Measurements from ENCODE around the gene KIF26B.

KIF26B gene

DNA sequence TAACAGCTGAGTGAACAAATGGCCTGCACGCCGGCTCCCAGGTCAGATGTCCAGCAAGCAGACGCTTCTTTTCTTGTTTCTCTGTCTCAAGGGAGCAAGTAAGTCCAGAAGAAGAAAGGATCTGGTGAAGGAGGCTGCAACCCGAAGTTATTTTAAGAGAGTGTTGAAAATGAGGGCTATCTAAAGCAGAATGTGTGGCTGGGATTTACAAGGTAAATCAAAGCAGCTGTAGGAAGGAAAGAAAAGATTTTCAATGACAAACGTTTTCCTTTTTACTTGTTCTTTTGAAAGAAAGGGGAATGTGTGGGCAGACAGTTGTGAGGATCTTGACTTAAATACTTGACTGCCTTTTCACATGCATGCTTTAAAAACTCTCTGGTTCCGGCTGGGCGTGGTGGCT is 311.5 kb downstream of the KIF26B start:
- TF ChIP-seq PAX5 (IDR thresholded peaks at IDR 0.05; ENCODE audit: insufficient read depth, low read length, severe bottlenecking) (no peak), POLR2AphosphoS5 (IDR thresholded peaks at IDR 0.05; ENCODE audit: low read depth, low read length) (no peak), POU2F2 (IDR thresholded peaks at IDR 0.05; ENCODE audit: low read depth, low read length) (no peak), SPI1 (IDR thresholded peaks at IDR 0.05; ENCODE audit: low read depth, low read length) (no peak), TAF1 (IDR thresholded peaks at IDR 0.05; ENCODE audit: low read depth, low read length) (no peak), POLR2A (IDR thresholded peaks at IDR 0.05; ENCODE audit: low read depth, low read length) (no peak)
- DNase-seq (ENCODE audit: insufficient read length, low spot score): no peak
- FAIRE-seq: no peak

DNA sequence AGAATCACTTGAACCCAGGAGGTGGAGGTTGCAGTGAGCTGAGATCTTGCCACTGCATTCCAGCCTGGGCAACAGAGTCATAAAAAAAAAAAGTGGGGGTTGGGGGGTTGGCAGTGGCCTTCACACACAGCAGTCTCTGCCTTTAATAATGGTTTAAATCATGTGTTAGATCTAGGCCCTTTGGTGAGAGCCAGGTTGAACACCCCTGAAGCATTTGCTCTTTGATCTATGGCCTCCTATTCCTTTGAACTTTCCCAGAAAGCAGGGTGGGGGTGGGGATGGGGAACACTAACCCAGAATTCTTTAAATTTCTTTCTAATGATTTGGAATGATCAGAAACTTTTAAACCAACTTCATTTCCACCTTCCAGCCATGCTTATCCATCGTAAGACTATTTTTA is 313.0 kb downstream of the KIF26B start:
- FAIRE-seq: no peak
- TF ChIP-seq POLR2A (IDR thresholded peaks at IDR 0.05; ENCODE audit: low read depth, low read length) (no peak), POU2F2 (IDR thresholded peaks at IDR 0.05; ENCODE audit: low read depth, low read length) (no peak), TAF1 (IDR thresholded peaks at IDR 0.05; ENCODE audit: low read depth, low read length) (no peak)
- DNase-seq (ENCODE audit: insufficient read length, low spot score): no peak

DNA sequence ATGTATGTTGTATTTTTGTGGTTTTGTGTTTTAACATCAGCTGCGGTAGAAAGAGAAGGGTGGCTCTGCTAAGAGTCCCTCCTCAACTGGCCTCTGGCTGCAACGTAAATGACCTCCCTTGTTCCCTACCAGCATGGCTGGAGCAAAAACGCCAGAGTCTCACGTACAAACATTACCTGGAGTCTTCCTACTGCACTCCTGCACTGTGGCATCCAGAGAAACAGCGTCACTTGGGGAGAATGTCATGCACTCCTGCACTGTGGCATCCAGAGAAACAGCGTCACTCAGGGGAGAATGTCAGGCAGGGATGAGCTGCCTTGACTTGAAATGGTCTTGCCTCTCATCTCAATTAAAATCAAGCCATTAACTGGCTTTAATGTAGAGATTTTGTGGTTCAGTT is 314.2 kb downstream of the KIF26B start:
- TF ChIP-seq POU2F2 (IDR thresholded peaks at IDR 0.05; ENCODE audit: low read depth, low read length) (no peak), SPI1 (IDR thresholded peaks at IDR 0.05; ENCODE audit: low read depth, low read length) (no peak), TAF1 (IDR thresholded peaks at IDR 0.05; ENCODE audit: low read depth, low read length) (no peak), POLR2A (IDR thresholded peaks at IDR 0.05; ENCODE audit: low read depth, low read length) (no peak), POLR2AphosphoS5 (IDR thresholded peaks at IDR 0.05; ENCODE audit: low read depth, low read length) (no peak)
- FAIRE-seq (no peak), DNase-seq (ENCODE audit: insufficient read length, low spot score) (no peak)

DNA sequence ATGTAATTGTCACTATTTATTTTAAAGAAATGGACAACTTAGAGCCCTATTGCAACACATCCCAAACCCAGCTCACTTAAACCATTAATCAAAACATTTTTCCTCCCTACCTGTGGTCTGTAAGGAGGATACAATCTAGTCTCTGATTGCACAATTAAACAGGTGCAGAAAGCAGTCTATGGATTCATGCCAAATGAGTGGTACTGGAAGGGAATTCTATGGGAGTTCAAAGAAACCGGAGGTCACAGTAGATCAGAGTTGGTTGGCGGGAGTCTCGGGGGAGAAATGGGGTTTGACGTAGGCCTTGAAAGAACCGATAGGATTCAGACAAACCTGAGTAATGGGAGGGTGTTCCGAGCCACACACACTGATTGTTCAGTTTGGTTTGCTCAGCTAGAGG is 314.9 kb downstream of the KIF26B start:
- FAIRE-seq (no peak), DNase-seq (ENCODE audit: insufficient read length, low spot score) (no peak)
- no peak for TF ChIP-seq TAF1 (IDR thresholded peaks at IDR 0.05; ENCODE audit: low read depth, low read length)
- no peak for TF ChIP-seq PAX5 (IDR thresholded peaks at IDR 0.05; ENCODE audit: insufficient read depth, low read length, severe bottlenecking)
- no peak for TF ChIP-seq POLR2AphosphoS5 (IDR thresholded peaks at IDR 0.05; ENCODE audit: low read depth, low read length)
- no peak for TF ChIP-seq POLR2A (IDR thresholded peaks at IDR 0.05; ENCODE audit: low read depth, low read length)
- no peak for TF ChIP-seq POU2F2 (IDR thresholded peaks at IDR 0.05; ENCODE audit: low read depth, low read length)
- TF ChIP-seq SPI1 (IDR thresholded peaks at IDR 0.05; ENCODE audit: low read depth, low read length): no peak

DNA sequence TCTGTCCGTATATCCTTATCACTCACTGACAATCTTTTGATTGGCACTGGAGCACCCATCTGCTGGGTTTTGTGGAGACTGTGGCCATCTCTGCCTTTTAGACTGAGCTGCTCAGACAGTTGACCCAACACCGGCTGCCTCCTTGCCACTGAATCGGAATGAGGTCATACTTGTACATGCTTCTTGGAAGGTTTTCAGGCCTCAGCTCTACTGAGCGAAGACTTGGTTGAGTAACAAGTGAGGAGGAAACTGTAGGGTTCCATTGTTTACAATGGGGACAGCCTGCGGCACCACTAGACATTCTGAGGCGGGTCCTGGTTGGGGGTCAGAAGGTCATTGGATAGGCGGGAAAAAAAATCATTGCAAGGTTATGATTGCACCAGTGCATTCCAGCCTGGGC is 320.3 kb downstream of the KIF26B start:
- TF ChIP-seq POU2F2 (IDR thresholded peaks at IDR 0.05; ENCODE audit: low read depth, low read length) (no peak), PAX5 (IDR thresholded peaks at IDR 0.05; ENCODE audit: insufficient read depth, low read length, severe bottlenecking) (no peak), SPI1 (IDR thresholded peaks at IDR 0.05; ENCODE audit: low read depth, low read length) (no peak), TAF1 (IDR thresholded peaks at IDR 0.05; ENCODE audit: low read depth, low read length) (no peak), POLR2A (IDR thresholded peaks at IDR 0.05; ENCODE audit: low read depth, low read length) (no peak), POLR2AphosphoS5 (IDR thresholded peaks at IDR 0.05; ENCODE audit: low read depth, low read length) (no peak)
- DNase-seq (ENCODE audit: insufficient read length, low spot score) (no peak), FAIRE-seq (no peak)

DNA sequence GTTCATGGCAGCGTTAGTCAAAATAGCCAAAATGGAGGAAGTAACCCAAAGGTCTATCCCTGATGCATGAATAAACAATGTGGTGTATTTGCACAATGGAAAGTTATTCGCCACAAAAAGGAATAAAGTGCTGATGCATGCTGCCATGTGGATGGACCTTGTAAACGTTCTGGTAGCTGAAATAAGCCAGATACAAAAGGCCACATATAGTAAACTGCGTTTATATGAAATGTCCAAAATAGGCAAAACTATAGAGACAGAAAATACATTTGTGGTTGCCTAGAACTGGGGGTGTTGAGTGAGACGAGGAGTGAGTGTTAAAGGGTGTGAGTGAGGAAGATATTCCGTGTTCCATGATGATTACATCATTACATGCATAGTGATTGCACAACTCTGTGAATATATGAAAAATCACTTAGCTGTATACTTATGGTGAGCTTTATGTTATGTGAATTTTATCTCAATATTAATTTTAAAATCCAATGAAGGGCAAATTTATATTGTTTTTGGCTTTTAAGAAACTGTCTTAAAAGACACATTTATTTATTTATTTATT is 321.3 kb downstream of the KIF26B start:
- no peak for FAIRE-seq
- TF ChIP-seq POU2F2 (IDR thresholded peaks at IDR 0.05; ENCODE audit: low read depth, low read length) (no peak), POLR2AphosphoS5 (IDR thresholded peaks at IDR 0.05; ENCODE audit: low read depth, low read length) (no peak), POLR2A (IDR thresholded peaks at IDR 0.05; ENCODE audit: low read depth, low read length) (no peak), TAF1 (IDR thresholded peaks at IDR 0.05; ENCODE audit: low read depth, low read length) (no peak), PAX5 (IDR thresholded peaks at IDR 0.05; ENCODE audit: insufficient read depth, low read length, severe bottlenecking) (no peak), SPI1 (IDR thresholded peaks at IDR 0.05; ENCODE audit: low read depth, low read length) (no peak)
- no peak for DNase-seq (ENCODE audit: insufficient read length, low spot score)

DNA sequence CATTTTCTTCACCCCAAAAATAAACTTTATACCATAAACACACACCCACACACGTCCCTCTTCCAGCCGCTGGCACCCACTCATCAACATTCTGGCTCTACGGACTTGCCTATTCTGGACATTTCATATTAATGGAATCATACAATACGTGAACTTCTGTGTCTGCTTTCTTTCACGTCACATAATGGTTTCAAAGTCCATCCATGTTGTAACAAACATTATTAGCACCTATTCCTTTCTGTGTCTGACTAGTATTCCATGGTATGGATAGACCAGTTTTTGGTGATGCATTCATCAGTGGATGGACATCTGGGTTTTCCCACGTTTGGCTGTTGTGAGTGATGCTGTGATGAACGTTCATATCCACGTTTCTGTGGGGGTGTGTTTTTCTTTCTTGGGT is 323.2 kb downstream of the KIF26B start:
- DNase-seq (ENCODE audit: insufficient read length, low spot score) (no peak), FAIRE-seq (no peak)
- TF ChIP-seq TAF1 (IDR thresholded peaks at IDR 0.05; ENCODE audit: low read depth, low read length) (no peak), POU2F2 (IDR thresholded peaks at IDR 0.05; ENCODE audit: low read depth, low read length) (no peak), PAX5 (IDR thresholded peaks at IDR 0.05; ENCODE audit: insufficient read depth, low read length, severe bottlenecking) (no peak), POLR2A (IDR thresholded peaks at IDR 0.05; ENCODE audit: low read depth, low read length) (no peak), SPI1 (IDR thresholded peaks at IDR 0.05; ENCODE audit: low read depth, low read length) (no peak), POLR2AphosphoS5 (IDR thresholded peaks at IDR 0.05; ENCODE audit: low read depth, low read length) (no peak)

DNA sequence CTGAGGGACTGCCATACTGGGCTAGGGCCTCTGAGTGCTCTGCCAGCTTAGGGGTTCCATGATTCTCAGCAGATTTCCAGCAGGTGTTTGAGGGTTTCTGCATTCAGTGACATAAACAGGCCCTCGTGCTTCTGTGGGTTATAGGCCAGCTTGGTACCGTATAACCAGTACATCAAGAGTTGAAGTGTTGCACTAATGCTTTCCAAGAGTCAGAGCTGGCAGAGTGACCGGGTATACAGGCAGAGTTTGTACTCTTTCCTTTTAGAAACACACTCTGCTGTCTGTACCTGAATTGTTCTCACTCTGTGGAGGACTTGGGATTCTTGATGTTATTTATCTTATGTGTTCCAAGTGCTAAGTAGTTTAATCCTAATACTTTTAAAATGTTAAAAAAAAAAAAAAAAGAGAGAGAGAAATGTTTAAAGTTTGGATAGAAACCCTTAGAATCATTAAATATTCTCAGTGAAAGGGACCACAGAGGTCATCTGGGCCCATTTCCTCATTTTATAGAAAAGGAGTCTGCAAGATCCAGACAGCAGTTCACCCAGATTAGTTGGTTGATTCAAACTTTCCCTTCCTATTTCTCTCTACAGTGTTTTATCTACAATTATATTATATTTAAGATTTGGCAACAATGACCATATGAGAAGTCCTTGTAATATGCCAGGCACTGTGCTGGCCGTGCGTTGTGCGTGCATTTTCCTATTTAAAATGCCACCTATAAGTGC is 325.8 kb downstream of the KIF26B start:
- DNase-seq (ENCODE audit: insufficient read length, low spot score): no peak
- no peak for TF ChIP-seq SPI1 (IDR thresholded peaks at IDR 0.05; ENCODE audit: low read depth, low read length)
- no peak for TF ChIP-seq POLR2A (IDR thresholded peaks at IDR 0.05; ENCODE audit: low read depth, low read length)
- no peak for FAIRE-seq

DNA sequence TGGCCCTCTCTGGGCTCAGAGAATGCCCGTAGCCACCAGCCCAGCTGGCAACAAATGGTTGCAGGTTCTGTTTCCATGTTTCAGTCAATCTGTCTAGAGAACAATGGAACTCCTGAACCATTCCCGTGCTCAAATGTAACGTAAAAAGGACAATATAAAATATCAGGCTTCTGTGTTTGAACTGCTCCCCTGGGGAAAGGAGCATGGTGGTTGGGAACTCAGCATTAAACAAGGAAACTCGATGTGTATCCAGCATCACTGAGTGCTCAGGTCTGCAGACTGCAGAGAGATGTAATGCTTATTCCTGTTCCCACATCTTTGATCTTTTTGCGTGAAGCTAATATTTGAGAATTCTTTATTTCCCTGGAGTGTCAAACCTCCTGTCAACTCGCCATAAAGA is 326.5 kb downstream of the KIF26B start:
- TF ChIP-seq PAX5 (IDR thresholded peaks at IDR 0.05; ENCODE audit: insufficient read depth, low read length, severe bottlenecking) (no peak), SPI1 (IDR thresholded peaks at IDR 0.05; ENCODE audit: low read depth, low read length) (no peak), POLR2A (IDR thresholded peaks at IDR 0.05; ENCODE audit: low read depth, low read length) (no peak), POLR2AphosphoS5 (IDR thresholded peaks at IDR 0.05; ENCODE audit: low read depth, low read length) (no peak), TAF1 (IDR thresholded peaks at IDR 0.05; ENCODE audit: low read depth, low read length) (no peak), POU2F2 (IDR thresholded peaks at IDR 0.05; ENCODE audit: low read depth, low read length) (no peak)
- FAIRE-seq: no peak
- no peak for DNase-seq (ENCODE audit: insufficient read length, low spot score)

DNA sequence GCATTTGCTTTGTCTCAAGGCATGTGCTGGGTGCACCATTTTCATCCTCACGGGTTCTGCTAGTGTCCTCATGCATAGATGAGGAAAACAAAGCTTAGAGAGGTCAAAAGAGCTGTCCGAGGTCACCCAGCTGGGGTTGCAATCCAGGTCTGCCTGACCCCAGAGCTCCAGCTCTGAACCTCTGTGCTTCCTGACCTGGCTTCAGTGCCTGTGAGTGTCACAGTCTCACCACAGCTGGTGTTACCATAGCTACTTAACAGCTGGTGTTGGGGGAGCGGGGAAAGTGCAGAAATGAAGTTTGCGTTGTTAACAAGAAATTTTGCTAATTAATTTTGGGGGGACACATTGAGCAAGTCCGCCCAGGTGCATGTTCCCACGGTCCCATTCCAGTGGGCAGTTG is 328.5 kb downstream of the KIF26B start:
- TF ChIP-seq PAX5 (IDR thresholded peaks at IDR 0.05; ENCODE audit: insufficient read depth, low read length, severe bottlenecking) (no peak), POU2F2 (IDR thresholded peaks at IDR 0.05; ENCODE audit: low read depth, low read length) (no peak), TAF1 (IDR thresholded peaks at IDR 0.05; ENCODE audit: low read depth, low read length) (no peak)
- FAIRE-seq: no peak
- DNase-seq (ENCODE audit: insufficient read length, low spot score): no peak
